Activated CD4-positive, alpha-beta T cell treated with anti-CD3 and anti-CD28 coated beads, Interleukin-2, amount 10 ng/mL, durations not matched to agents 24 days and 14 days (primary cell): ENCODE measurements around the gene TXNRD1. TPM values are rescaled to one million over a fixed set of nuclear protein-coding genes. Genes with fewer than 3 reads are reported as not detected.
"Not testable (repeated sequence)": the region's sequence is repeated elsewhere in the genome, so short reads cannot be mapped to it uniquely, and the experiment has no call there.

Experiments
- DNase-seq: peaks from one replicate; pipeline ENCODE4 v3.0.0; 2022
- H3K27ac Mint-ChIP-seq: one replicate; pipeline ENCODE4 v1.8.0; 2022; ENCODE audit warnings: mild to moderate bottlenecking, mixed read lengths
- H3K27me3 Mint-ChIP-seq: one replicate; pipeline ENCODE4 v1.8.0; 2022; ENCODE audit warnings: mixed read lengths
- H3K36me3 Mint-ChIP-seq: one replicate; pipeline ENCODE4 v1.8.0; 2022; ENCODE audit warnings: low read depth, mild to moderate bottlenecking, mixed read lengths
- H3K4me1 Mint-ChIP-seq: one replicate; pipeline ENCODE4 v1.8.0; 2021; ENCODE audit warnings: mixed read lengths
- H3K4me3 Mint-ChIP-seq: one replicate; pipeline ENCODE4 v1.8.0; 2022; ENCODE audit warnings: mild to moderate bottlenecking, moderate library complexity, mixed read lengths
- H3K9me3 Mint-ChIP-seq: one replicate; pipeline ENCODE4 v1.8.0; 2021; ENCODE audit warnings: mixed read lengths
- intact Hi-C: fragments of 100-400 bp; cut with micrococcal nuclease; formaldehyde crosslinking; loops from one replicate; pipeline ENCODE4 v1.15.1; 2023
- total RNA-seq: library from RNA; stranded (reverse); gene quantifications from 2 replicates; pipeline ENCODE4 v1.2.3, GENCODE V29; 2022

TXNRD1 gene
- total RNA-seq, 1 donor from 2014 or later = 99.7 TPM

- Mint-ChIP-seq H3K27ac (no peak overlapping the region), H3K4me3 (no peak overlapping the region), H3K4me1 (peaks cover 13% of the 10 kb centered on the region), H3K9me3 (peaks cover under 1% of the 10 kb centered on the region), H3K36me3 (peaks cover 2% of the 10 kb centered on the region), H3K27me3 (peaks cover 10% of the 10 kb centered on the region)
- no peak for DNase-seq
- intact Hi-C loops = no loop called here
Measured at GRCh38 chr12:104212516-104212915, 3.1 kb upstream of the TXNRD1 start.

- intact Hi-C loops = loop anchor here (2.0 kb wide), 1 partner anchor 89 kb away; the partner anchor contains the start of gene EID3
- no peak overlapping the region for H3K27ac Mint-ChIP-seq
- peaks cover 3% of the 10 kb centered on the region for H3K9me3 Mint-ChIP-seq
- peaks cover 2% of the 10 kb centered on the region for H3K36me3 Mint-ChIP-seq
- peaks cover 14% of the 10 kb centered on the region for H3K4me1 Mint-ChIP-seq
- no peak for DNase-seq
- no peak overlapping the region for H3K4me3 Mint-ChIP-seq
- peaks cover 5% of the 10 kb centered on the region for H3K27me3 Mint-ChIP-seq
Measured at GRCh38 chr12:104213952-104214351, 1.6 kb upstream of the TXNRD1 start.

- intact Hi-C loops = loop anchor here (5.0 kb wide), 1 partner anchor 79 kb away; the partner anchor contains the start of gene NFYB
- Mint-ChIP-seq H3K27me3 (peaks cover under 1% of the 10 kb centered on the region), H3K9me3 (peaks cover 3% of the 10 kb centered on the region), H3K27ac (peak overlapping the region; percentile 72), H3K4me3 (peak overlapping the region; percentile 79), H3K4me1 (peaks cover 32% of the 10 kb centered on the region), H3K36me3 (peaks cover 2% of the 10 kb centered on the region)
- DNase-seq = no peak
Measured at GRCh38 chr12:104216521-104216924, 944 bp downstream of the TXNRD1 start.

- H3K27me3 Mint-ChIP-seq, H3K9me3 Mint-ChIP-seq, H3K4me3 Mint-ChIP-seq, DNase-seq, H3K36me3 Mint-ChIP-seq, H3K27ac Mint-ChIP-seq: not testable (repeated sequence)
- intact Hi-C loops = loop anchor here (5.0 kb wide), 1 partner anchor 81 kb away; the partner anchor contains the start of gene NFYB
- peaks cover 36% of the 10 kb centered on the region for H3K4me1 Mint-ChIP-seq
Measured at GRCh38 chr12:104218506-104218905, 2.9 kb downstream of the TXNRD1 start.

- Mint-ChIP-seq H3K36me3 (peaks cover 2% of the 10 kb centered on the region), H3K9me3 (peaks cover 3% of the 10 kb centered on the region), H3K27me3 (peaks cover 8% of the 10 kb centered on the region), H3K4me3 (peak overlapping the region; percentile 7), H3K27ac (peak overlapping the region; percentile 66), H3K4me1 (peaks cover 38% of the 10 kb centered on the region)
- DNase-seq = no peak
- intact Hi-C loops = loop anchor here (5.0 kb wide), 1 partner anchor 82 kb away; the partner anchor contains the start of gene NFYB
Measured at GRCh38 chr12:104218935-104219334, 3.4 kb downstream of the TXNRD1 start.

- peaks cover 3% of the 10 kb centered on the region for H3K9me3 Mint-ChIP-seq
- intact Hi-C loops = loop anchor here (5.0 kb wide), 1 partner anchor 82 kb away; the partner anchor contains the start of gene NFYB
- no peak for DNase-seq
- H3K27ac Mint-ChIP-seq = peak overlapping the region; percentile 66
- peaks cover 38% of the 10 kb centered on the region for H3K4me1 Mint-ChIP-seq
- peaks cover 8% of the 10 kb centered on the region for H3K27me3 Mint-ChIP-seq
- peak overlapping the region; percentile 58 for H3K4me3 Mint-ChIP-seq
- H3K36me3 Mint-ChIP-seq = peaks cover 2% of the 10 kb centered on the region
Measured at GRCh38 chr12:104219361-104219892, 3.8 kb downstream of the TXNRD1 start.

- Mint-ChIP-seq H3K4me3 (peak overlapping the region; percentile 58), H3K4me1 (peaks cover 38% of the 10 kb centered on the region), H3K27ac (peak overlapping the region; percentile 31), H3K9me3 (peaks cover 3% of the 10 kb centered on the region), H3K36me3 (peaks cover 2% of the 10 kb centered on the region), H3K27me3 (peaks cover 10% of the 10 kb centered on the region)
- peak; percentile 88 for DNase-seq
- intact Hi-C loops = loop anchor here (1.0 to 5.0 kb wide), 2 partner anchors 67 to 83 kb away; partner anchors contain the start of gene NFYB
Measured at GRCh38 chr12:104219908-104220404, 4.4 kb downstream of the TXNRD1 start.

GRCh38 chr12:104220931-104221330 lies 5.4 kb downstream of the TXNRD1 start:
- Mint-ChIP-seq H3K4me3 (no peak overlapping the region), H3K27me3 (peaks cover 10% of the 10 kb centered on the region), H3K9me3 (peaks cover 3% of the 10 kb centered on the region), H3K4me1 (peaks cover 34% of the 10 kb centered on the region), H3K27ac (no peak overlapping the region), H3K36me3 (peaks cover 2% of the 10 kb centered on the region)
- intact Hi-C loops = loop anchor here (1.0 kb wide), 1 partner anchor 66 kb away; no protein-coding TSS in a partner anchor
- DNase-seq = no peak

- H3K36me3 Mint-ChIP-seq = no peaks in the 10 kb centered on the region
- no peak overlapping the region for H3K4me3 Mint-ChIP-seq
- H3K9me3 Mint-ChIP-seq = no peaks in the 10 kb centered on the region
- H3K27me3 Mint-ChIP-seq = peaks cover 10% of the 10 kb centered on the region
- H3K4me1 Mint-ChIP-seq = peaks cover 26% of the 10 kb centered on the region
- intact Hi-C loops = no loop called here
- no peak for DNase-seq
- H3K27ac Mint-ChIP-seq = no peak overlapping the region
Measured at GRCh38 chr12:104222976-104223375, 7.4 kb downstream of the TXNRD1 start.

- H3K27me3 Mint-ChIP-seq = peaks cover 10% of the 10 kb centered on the region
- intact Hi-C loops = no loop called here
Measured at GRCh38 chr12:104223712-104224111, 8.1 kb downstream of the TXNRD1 start.

GRCh38 chr12:104226672-104227071 lies 11.1 kb downstream of the TXNRD1 start:
- Mint-ChIP-seq H3K9me3 (peaks cover 5% of the 10 kb centered on the region), H3K4me1 (peaks cover 5% of the 10 kb centered on the region)

More at GRCh38 chr12:104223712-104224111, 8.1 kb downstream of the TXNRD1 start:
- Mint-ChIP-seq H3K4me3 (no peak overlapping the region), H3K4me1 (peaks cover 26% of the 10 kb centered on the region), H3K36me3 (no peaks in the 10 kb centered on the region), H3K9me3 (no peaks in the 10 kb centered on the region), H3K27ac (no peak overlapping the region)
- DNase-seq = no peak

GRCh38 chr12:104230304-104231095 lies 14.9 kb downstream of the TXNRD1 start:
- no peak overlapping the region for H3K27ac Mint-ChIP-seq
- H3K4me1 Mint-ChIP-seq = no peaks in the 10 kb centered on the region
- H3K4me3 Mint-ChIP-seq = no peak overlapping the region
- H3K27me3 Mint-ChIP-seq = peaks cover 3% of the 10 kb centered on the region
- no peaks in the 10 kb centered on the region for H3K36me3 Mint-ChIP-seq
- H3K9me3 Mint-ChIP-seq = peaks cover 15% of the 10 kb centered on the region
- intact Hi-C loops = no loop called here
- no peak for DNase-seq

More at GRCh38 chr12:104226672-104227071, 11.1 kb downstream of the TXNRD1 start:
- DNase-seq = no peak
- Mint-ChIP-seq H3K27ac (no peak overlapping the region), H3K27me3 (peaks cover 11% of the 10 kb centered on the region), H3K4me3 (no peak overlapping the region), H3K36me3 (no peaks in the 10 kb centered on the region)
- intact Hi-C loops = no loop called here

GRCh38 chr12:104232609-104233280 lies 17.2 kb downstream of the TXNRD1 start:
- no peaks in the 10 kb centered on the region for H3K4me1 Mint-ChIP-seq
- no peak for DNase-seq

More at GRCh38 chr12:104232609-104233280, 17.2 kb downstream of the TXNRD1 start:
- H3K27me3 Mint-ChIP-seq = peaks cover 3% of the 10 kb centered on the region
- peaks cover 21% of the 10 kb centered on the region for H3K9me3 Mint-ChIP-seq
- no peak overlapping the region for H3K4me3 Mint-ChIP-seq
- no peaks in the 10 kb centered on the region for H3K36me3 Mint-ChIP-seq
- intact Hi-C loops = no loop called here
- no peak overlapping the region for H3K27ac Mint-ChIP-seq
